Hepatocyte (in vitro differentiated cells): ENCODE data around the gene CARD11.

ENCODE experiments used
- EZH2 ChIP-seq: fragments of 200-600 bp; sonication (generic); IDR thresholded peaks from 2 replicates; pipeline ENCODE4 v1.6.1; 2016; ENCODE audit warnings: antibody characterized with exemption, mild to moderate bottlenecking, borderline replicate concordance
- TF ChIP-seq, protein P1 (sequence below): fragments of 200-600 bp; sonication (generic); IDR thresholded peaks from 2 replicates; pipeline ENCODE4 v1.5.1; 2016; ENCODE audit warnings: antibody characterized with exemption, mild to moderate bottlenecking; ENCODE audit not compliant: poor library complexity

DNA sequence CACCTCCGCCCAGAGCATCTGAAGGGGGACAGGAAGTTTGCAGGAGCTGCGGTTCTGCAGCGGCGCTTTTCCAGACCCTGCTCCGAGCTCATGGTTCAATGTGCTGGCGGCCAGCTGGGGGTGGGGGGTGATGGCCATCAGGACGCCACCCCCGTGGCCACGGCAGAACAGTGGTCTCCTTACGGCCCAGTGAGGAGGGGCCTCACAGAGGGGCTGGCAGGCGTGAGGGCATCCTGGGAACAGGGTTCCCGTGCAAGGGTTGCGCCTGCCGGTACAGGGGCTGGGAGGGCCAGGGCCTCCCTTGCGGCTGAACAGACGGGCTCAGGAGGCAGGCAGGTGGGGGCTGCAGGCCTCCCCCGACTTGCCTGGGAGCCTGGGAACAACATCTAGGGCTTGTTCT lies 160.6 kb downstream of the CARD11 start:
- TF ChIP-seq, protein P1, sequence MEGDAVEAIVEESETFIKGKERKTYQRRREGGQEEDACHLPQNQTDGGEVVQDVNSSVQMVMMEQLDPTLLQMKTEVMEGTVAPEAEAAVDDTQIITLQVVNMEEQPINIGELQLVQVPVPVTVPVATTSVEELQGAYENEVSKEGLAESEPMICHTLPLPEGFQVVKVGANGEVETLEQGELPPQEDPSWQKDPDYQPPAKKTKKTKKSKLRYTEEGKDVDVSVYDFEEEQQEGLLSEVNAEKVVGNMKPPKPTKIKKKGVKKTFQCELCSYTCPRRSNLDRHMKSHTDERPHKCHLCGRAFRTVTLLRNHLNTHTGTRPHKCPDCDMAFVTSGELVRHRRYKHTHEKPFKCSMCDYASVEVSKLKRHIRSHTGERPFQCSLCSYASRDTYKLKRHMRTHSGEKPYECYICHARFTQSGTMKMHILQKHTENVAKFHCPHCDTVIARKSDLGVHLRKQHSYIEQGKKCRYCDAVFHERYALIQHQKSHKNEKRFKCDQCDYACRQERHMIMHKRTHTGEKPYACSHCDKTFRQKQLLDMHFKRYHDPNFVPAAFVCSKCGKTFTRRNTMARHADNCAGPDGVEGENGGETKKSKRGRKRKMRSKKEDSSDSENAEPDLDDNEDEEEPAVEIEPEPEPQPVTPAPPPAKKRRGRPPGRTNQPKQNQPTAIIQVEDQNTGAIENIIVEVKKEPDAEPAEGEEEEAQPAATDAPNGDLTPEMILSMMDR: no peak
- no peak for TF ChIP-seq EZH2
